HG03196 (cell line): ENCODE results near the gene TST.

ENCODE experiments used
- ATAC-seq: cut with Tn5 transposase; IDR thresholded peaks from one replicate; pipeline ENCODE4 v1.9.1; 2021; ENCODE audit not compliant: unreplicated experiment

TST gene

GRCh38 chr22:37019309-37020191 is at the start of gene TST, which contains the start of gene MPST:
Gene TST (minus strand): TSS chr22:37019447. CDS start chr22:37018732, 715 bp downstream.
Gene MPST (plus strand): TSS chr22:37019742. CDS start chr22:37019837, 95 bp downstream.
- ATAC-seq: peak; percentile 57

DNA sequence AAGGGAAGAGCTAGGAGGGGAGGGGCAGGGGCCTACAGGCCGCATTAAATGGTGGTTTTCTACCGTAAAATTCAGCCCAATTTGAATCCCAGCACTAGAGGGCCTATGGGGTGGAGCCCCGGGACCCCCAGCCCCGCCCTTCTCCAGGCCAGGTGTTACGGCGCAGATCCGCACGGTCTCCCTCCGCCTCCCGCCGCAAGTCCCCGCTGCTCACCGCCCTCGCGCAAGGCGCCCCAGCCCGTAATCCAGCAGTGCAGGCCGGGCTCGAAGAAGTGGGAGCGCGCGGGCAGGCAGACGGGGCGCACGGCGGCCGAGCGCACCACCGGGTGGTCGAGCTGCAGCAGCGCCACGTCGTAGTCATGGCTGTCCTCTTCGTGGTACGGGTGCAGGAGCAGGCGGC is 49.6 kb upstream of the TST start:
- no peak for ATAC-seq

DNA sequence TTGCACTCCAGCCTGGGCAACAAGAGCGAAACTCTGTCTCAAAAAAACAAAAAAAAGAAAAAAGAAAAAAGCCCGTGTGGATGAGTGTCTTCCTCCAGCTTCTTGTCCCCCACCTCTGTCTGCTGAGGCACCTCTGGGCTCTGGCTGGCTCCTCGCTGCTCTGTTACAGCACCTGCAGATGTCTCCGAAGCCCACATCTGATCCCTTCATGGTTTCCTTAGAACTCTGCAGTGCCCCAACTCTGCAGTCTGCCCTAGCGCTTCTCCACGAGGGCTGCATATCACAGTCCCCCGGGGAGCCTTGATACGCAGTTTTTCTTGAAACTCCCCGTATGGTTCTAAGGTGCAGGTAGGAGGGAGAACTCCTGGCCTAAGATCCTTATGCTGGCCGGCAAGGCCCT is 48.2 kb upstream of the TST start:
- no peak for ATAC-seq

GRCh38 chr22:37065961-37066360 is 46.7 kb upstream of the TST start:
- ATAC-seq: no peak

DNA sequence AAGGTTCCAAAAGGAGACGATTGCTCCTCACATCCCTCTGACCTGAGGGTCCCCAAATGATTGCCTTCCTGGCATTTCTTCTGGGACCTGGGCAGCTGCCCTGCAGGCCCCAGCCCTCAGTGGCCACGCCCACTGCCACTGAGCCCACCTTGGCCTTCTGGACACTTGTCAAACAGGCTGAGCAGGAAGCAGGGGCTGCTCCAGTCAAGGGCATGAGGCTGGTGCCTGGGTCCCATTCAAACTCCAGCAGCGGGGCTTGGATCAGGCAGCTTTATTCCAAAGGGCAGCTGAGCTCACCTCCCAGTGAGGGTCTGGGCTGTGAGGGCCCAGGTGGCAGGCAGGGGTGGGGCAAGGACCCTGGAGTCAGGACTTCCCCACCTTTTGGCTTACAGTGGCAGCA is 45.9 kb upstream of the TST start:
- no peak for ATAC-seq

- no peak for ATAC-seq
Observed at GRCh38 chr22:37064553-37064952, 45.3 kb upstream of the TST start.

GRCh38 chr22:37063431-37064420 is 44.5 kb upstream of the TST start:
- no peak for ATAC-seq

- ATAC-seq: no peak
Observed at GRCh38 chr22:37062702-37063381, 43.6 kb upstream of the TST start.

- ATAC-seq: no peak
Observed at GRCh38 chr22:37062376-37062675, 43.1 kb upstream of the TST start.

DNA sequence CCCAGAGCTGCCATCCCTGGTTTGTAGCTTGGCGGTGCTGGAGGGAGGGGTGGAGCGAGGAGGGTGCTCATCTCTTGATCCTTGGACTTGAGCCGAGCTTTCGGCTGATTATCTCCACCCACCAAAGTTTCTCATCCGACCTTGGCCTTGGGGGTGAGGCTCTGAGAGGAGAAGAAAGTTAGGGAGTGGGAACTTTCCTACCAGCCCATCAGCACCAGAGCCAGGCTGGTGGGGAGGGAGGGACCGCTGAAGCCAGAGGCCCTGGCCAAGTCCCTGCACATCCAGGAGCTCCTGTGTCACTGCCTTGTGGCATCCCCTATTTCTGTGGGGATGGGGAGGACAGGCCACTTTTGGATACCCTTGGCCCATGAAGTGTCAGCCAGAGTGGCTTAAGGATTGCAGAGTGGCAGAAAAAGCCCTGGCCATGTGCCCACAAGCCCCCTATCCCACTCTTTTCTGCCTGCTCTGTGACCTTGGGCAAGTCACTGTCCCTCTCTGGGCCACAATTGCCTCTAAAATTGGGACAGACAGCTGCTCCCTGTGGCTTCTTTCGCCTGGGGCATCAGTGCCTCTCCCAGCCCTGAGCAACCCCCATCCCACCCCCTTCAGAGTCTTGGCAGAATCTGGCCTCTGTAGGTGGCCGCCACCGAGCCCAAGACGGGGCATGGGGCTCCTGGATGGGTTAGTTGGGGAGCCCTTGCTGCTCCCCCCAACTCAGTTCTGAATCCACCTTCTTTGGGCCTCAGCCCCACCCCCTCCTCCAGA is 42.5 kb upstream of the TST start:
- ATAC-seq: no peak

GRCh38 chr22:37060801-37061610 is 41.8 kb upstream of the TST start:
- ATAC-seq: no peak

- no peak for ATAC-seq
Observed at GRCh38 chr22:37059876-37060449, 40.7 kb upstream of the TST start.

DNA sequence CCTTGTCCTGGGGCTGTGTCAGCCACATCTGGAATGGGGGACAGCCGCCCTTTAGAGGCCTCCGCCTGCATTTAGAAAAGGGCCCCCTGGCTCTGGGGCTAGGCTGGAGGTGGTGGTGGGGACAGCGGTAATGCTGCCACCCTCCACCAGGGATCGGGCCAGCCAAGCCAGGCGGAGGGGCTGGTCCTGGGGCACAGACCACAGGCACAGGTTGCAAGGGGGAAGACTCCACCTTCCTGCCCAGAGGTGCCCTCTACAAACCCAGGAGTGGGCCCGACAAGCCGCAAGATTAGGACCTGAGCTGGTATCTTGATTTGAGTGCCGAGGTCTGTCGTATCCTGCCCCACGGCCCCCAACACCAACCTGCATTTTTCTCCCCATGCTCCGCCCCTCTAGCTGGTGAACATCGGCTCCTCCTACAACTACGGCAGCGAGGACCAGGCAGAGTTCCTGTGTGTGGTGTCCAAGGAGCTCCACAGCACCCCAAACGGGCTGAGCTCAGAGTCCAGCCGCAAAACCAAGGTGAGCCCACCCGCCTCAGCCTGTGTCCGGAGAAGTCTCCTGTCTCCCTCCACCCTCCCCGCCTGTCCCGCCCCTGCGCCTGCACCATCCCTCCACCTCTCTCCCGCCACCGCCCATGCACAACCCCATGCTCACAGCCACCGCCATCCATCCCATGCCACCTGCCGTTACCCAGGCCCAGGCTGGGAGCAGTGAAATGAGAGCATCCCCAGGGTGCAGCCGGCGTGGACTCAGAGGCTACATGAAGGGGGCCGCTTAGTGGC is 39.9 kb upstream of the TST start:
- ATAC-seq: no peak

DNA sequence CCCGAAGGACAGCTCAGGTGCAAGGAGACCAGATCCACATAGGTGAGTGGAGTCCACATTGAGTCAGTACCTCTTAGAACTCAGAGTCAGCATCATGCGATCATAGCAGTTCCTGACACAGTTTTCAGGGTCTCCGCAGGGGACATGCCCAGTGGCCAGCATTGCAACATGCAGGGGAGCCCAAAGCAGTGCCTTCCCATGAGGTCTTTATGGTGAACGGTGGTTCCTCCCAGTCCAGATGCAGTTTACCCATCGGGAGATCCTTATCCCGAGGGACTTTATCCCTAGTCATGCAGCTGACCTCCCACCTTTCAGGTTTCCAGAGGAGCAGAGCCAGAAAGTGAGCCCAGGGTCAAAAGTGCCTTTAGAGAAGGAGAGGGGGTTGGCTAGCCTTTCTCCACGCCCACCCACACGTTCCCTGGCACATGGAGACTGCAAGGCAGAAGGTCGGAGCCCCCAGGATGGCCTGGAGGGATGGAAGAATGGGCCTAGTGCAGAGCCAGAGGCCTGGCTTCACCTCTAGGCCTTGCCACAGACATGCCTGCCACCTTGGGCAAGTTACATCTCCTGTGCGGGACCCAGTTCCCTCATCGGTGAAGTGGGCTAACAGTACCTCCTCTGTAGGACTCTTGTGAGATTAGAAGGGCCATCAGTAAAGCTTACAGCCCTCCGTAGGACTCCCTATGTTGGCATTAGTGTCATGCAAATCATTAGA is 38.7 kb upstream of the TST start:
- ATAC-seq: no peak

- no peak for ATAC-seq
Observed at GRCh38 chr22:37057226-37057625, 38.0 kb upstream of the TST start.

DNA sequence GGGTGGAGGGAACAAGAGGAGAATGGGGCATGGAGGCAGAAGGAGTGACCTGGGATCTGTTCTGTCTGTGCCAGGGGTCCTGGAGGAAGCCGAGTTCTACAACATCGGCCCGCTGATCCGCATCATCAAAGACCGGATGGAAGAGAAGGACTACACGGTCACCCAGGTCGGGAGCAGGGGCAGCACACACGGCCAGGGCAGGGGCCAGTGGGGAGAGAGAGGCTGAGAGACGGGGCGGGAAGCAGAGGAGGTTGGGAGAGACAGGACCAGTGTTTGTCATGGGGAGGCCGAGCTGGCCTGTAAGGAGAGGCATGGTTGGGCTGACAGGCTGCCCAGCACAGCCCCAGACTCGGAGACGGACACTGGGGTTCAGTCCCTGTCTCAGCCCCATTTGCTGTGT is 37.0 kb upstream of the TST start:
- no peak for ATAC-seq

- no peak for ATAC-seq
Observed at GRCh38 chr22:37054600-37055365, 35.5 kb upstream of the TST start.
